ENCODE data around the gene NUB1.

Gene NUB1

DNA sequence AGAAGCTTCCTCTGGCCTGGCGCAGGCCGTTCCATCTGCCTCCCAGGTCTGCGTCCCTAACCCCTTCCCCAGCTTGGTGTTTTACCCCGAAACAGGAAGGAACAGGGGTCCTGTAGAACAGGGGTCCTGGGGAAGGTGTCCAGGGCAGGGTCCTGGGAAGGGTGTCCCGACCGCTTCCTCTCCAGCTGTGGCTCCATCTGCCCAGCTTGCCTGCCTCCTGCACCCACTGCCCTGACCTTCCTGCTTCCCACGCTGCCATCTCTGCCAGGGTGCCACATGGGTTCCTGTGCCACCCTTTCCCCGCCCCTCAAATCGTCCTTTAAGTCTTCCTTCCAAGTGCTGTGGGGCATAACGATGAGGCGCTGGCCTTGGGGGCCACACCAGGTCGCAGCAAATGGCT is 35.8 kb downstream of the NUB1 start:
- DNase-seq (ENCODE audit: low read depth), result no peak

DNA sequence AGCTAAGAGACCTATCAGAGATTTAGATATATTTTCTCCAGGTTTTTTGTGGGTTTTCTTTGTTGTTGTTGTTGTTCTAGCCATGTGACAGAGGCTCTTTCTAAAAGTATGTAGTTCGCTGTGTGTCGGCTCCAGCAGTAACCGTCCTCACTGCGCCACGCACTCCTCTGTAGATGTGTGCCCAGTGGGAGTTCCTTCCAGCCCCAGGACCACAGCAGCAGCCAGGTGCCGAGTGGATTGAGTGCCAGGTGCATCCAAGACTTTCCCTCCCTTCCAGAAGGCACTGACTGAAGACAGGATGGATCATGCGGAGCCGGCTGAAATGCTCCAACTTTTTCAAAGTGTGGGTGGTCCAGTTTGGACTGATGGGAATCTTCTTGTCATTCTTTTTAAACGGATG is 36.4 kb downstream of the NUB1 start:
- no peak for DNase-seq (ENCODE audit: low read depth)

DNA sequence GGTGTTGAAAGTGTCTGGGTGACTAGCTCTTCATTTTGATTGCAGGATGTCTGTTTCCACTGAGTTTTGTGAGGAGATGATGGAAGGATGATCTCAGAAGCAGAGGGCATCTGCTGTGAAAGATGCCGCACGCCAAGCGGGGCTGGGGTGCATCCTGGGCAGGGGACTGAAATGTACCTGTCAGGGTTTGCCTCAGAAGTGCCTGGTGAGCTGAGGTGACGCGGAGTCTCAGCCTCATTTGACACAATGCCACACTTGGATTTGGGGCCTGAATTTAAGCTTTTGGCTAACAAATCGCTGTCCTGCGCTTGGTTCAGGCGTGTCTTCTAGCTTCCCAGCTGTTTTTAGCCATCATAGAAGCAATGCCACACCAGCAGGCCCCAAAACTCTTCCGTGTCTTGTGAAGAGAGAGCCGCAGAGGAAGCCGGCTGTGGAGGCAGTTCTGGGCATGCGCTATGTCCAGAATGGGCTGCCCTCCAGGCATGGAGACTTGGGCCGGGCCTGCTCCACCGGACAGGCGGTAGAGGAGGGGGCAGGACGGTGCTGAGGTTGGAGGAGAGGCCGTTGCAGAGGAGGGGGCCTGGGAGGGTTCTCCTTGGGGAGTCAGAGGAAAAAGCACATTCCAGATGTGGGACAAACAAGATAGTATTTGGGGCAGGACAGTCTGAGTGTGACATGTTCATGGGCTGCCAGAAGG is 37.0 kb downstream of the NUB1 start:
- DNase-seq (ENCODE audit: low read depth), result no peak

DNA sequence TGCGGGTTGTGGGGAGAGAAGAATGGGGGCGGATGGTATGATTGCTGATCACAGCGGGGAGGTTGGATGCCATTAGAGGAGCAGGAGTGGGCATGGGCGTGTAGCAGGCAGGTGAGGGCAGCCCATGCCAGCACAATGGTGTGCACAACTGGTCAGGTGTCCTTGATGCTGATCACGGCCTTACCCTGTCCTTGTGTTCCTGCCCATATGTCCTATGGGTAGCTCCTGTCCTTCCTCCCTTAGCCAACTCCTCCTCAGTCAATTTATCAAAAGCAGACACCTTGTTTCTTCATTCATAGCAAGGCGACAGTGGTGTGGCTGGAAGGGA is 37.5 kb downstream of the NUB1 start:
- no peak for DNase-seq (ENCODE audit: low read depth)

DNA sequence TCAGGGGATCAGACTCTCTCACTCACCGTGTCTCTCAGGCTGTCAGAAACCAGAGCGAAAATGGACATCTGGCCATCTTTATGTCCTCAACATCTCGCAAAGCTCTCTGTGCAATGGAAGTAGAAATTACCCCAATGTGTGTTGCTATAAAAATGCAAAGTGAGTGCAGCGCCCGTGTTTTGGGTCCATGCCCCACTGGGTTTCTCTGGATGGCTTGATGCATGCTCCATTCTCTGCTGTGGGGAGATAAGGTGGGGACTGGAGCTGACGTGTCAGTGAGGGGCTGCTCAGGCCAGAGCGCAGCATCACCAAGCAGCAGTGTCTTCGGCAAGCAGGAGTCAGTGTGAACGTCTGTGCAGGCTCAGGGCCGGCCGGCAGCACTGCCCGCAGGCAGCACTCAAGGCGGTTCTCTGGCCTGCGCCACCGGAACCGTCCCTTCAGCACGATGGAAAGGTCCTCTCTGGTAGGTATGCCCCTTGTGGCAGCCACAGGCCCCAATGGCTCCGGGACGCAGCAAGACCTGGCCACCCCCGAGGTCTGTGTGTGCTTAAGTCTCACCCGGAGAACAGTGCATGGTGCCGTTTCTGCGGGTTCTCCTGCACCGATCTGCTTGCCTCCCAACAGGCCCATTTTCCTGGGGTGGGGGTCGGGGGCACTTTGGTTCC is 38.1 kb downstream of the NUB1 start:
- no peak for DNase-seq (ENCODE audit: low read depth)

DNA sequence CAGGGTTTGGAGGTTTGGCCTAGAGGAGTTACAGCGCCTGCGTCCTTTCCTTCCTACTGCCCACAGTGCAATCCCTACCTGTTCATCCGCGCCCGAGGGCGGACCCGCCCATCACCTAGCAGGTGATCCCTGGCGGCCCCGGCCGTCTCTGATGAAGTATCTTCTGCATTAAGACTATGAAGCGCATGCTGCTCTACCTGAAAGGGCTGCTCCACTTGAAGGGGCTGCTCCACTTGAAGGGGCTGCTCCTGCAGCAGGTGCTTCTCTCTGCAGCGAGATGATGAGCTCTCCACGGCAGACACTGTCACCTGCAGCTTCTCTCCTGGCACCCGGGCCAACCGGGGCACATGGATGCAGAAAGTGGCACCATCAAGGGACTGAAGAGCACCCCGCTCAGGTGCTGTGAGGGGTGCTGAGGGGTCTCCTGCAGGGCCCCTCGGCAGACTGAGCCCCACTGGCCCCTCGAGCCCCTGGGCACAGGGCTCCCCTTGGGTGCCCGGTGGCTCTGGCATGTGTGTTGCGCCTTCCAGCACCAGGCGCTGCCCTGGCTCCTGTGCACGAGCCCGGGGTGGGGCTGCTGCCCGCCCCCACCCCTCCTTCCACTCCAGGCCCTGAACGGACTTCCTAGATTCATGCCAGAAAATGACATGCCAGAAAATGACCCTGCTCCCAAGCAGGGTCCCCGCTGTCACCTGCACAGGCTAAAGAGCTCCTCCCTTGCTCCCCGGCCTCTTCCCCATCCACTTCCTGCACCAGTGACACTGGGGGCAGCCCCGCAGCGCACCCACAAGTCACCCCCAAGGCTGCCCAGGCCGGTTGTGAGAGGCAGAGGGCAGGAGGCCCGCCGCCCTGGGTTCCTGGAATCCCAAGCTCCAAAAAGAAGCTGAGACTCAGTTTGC is 38.8 kb downstream of the NUB1 start:
- DNase-seq (ENCODE audit: low read depth), result no peak

DNA sequence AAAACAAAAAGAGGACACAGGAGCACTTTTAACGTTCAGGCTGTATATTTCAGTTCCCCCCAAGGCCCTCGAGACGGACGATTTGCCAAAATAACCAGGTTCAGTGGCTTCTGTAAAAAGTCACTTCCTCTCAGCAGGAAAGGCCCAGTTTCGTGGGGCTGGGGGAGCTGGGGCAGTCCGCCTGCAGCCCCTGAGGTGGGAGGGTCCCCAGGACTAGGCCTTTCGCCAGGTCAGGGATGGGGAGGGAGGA is 39.4 kb downstream of the NUB1 start:
- no peak for DNase-seq (ENCODE audit: low read depth)

DNA sequence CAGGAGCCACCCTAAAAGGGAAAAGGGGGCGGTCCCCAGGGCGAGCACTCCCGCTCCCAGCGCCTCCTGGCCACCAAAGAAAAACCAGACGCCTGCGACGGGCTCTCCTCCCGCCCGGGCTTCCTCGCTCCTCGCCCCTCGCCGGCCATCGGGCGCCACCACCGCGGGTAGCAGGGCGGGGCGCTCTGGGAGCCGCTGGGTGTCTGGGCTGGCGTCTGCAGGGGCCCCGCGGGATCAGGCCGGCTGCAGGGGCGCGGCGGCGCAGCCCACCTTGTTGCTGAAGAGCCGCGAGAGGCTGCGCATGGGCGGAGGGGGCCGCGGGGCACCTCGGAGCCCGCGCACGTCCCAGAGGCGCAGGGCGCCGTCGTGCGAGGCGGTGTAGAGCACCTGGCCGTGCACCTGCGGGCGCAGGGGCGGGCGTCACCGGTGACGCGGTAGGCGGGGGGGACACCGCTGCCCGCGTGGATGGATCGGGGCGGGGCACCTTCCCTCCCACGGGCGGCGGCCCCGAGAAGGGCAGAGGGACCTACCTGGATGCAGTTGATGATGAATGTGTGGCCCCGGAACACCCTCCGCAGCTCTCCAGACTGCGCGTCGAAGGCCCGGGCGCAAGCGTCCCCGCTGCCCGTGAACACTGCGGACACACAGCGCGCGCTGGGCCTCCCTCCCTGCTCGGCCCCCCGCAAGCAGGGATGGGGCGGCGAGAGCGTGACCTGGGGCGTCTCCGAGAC is 39.9 kb downstream of the NUB1 start:
- DNase-seq (ENCODE audit: low read depth), result no peak

DNA sequence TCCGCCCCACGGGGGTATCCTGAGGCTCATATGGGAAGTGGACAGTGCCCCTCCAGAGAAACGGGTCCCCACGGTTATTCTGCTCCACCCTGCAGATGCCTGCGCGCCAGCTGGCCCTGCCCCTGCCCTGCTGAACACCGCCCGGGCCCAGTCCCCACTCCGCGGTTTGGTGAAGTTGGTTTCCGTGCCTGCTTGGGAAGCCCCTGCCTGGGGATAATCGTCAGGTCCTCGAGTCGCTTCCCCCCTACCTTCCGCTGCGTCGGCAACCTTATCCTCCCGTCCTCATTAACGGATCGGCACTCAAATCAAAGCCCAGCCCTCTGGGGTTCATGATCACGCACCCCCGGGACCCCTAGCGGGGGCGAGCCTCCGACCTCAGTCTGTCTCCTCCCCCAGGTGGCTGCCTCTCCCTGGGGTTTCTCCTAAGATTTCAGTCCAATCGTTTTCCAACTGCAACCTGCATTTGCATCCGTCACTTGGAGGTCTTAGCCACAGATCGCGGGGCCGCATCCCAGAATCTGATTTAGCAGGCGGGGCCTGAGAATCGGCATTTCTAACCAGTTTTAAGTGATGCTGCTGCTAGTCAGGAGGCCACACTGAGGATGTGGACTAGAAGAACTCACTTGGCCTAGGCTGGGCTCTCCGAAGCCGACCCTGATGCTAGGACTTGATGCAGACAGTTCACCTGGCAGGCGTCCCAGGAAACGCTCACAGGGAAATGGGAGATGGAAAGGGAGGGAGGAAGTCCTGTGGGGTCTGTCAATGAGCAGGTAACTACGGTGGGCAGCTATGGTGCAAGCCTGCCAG is 40.7 kb downstream of the NUB1 start:
- DNase-seq (ENCODE audit: low read depth), result no peak

DNA sequence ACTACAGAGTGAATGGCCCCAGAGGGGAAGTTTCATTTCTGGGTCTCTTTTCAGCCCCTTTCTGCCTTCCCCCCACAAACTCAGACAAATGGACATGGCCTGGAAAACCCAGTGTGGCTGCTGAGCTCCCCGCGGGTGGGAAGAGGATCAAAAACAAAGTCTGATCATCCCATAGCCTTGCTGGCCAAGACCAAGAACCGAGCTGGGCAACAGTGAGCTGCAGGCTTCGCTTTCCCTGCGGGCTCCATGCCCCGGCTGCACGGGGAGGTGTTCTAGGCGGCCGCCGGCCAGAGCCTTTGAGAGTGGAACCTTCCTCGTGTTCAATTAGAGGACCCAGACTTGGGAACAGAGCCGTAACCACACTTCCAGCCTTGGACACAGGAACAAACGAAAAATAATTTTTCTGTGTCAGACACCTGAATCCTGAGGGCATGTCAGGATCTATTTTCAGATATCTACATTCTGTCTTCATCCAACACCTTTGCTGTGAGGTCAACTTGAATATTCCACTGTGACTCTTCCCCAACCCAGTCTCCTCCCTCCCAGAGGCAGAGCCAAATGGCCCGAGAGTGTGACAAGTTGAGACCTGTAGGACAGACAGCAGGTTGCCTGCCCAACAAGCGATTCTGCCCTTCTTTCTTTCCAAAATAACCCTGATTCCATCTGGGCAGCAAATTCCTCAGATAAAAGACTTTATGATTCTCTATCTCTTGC is 42.2 kb downstream of the NUB1 start:
- DNase-seq (ENCODE audit: low read depth), result no peak

DNA sequence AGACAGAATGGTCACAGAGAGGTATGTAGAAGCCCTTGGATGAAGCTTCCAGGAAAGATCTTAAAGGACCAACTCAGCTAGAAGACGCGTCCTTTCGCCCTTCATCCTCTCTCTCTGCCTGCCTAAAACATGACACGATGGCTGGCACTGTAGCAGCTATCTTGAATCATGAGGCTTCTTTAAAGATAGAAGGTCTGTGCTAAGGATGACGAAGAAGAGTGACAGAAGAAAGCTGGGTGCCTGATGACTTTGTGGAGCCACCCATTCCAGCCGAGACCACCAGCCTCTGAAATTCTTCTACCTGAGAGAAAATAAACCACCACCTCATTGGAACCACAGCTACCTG is 42.7 kb downstream of the NUB1 start:
- no peak for DNase-seq (ENCODE audit: low read depth)

DNA sequence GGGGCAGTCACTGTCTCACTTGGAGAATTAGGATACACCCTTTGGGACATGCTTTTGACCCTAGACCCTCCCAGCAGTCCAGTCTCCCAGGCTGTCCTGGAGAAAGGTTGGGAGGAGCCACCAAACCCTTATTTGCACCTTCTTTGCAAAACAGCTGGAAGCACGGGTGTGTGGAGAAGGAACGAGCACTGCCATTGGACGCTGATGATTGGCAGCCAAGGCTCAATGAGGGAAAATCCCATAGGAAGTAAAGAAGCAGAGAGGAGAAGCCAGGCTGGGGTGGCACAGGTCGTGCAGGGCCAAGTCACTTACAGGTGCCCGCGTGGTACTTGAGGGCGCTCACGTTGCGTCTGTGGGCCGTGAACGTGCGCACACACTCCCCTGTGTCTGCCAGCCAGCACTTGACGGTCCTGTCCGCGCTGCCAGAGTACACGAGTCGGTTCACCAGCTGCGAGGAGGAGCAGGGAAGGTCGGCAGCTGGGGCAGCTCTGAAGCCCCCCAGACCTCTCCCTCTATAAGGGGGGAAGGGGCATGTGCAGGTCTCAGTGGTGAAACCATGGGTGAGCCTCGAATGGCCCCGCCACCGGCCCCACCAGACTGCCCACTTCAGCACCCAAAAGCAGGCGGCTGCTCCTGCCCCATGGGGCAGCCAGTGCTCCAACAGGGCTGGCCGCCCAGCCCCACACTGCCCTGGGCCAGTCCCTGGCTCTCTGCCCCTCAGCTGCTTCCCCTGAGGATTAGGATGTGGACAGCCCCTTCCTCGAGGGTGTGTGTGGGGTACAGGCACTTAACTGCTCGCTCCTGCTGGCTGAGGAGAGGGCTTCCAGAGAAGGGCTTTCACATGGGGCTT is 43.4 kb downstream of the NUB1 start:
- no peak for DNase-seq (ENCODE audit: low read depth)

DNA sequence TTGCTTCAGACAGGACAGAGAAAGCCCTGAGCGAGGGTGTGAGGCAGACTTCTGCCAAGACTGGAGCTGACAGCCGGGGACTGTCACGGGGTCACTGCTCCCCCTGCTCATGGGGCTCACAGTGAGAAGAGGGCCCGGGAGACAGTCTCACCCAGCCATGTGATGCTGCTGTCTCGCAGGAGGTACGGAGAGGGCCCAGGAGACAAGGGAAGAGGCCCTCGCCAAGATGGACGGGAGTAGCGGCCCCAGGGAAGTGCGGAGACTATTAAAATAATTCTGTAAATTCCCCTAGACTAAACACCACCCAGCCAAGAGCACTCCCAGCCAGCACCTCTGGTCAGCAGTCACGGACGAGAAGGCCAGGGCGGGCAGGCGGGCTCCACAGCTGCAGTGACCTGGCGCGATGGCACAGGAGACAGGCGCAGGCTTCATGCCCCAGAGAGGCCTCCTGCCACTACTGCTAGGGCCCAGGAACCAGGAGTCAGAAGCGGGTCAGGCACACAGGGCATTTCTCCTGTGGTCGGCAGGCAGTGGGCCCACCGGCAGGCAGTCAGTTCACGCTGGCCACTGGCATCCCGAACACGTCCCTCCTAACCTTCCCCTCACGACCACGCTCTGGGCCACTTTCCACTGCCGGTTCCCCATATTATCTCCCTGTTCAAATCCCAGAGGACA is 44.2 kb downstream of the NUB1 start:
- DNase-seq (ENCODE audit: low read depth), result no peak

DNA sequence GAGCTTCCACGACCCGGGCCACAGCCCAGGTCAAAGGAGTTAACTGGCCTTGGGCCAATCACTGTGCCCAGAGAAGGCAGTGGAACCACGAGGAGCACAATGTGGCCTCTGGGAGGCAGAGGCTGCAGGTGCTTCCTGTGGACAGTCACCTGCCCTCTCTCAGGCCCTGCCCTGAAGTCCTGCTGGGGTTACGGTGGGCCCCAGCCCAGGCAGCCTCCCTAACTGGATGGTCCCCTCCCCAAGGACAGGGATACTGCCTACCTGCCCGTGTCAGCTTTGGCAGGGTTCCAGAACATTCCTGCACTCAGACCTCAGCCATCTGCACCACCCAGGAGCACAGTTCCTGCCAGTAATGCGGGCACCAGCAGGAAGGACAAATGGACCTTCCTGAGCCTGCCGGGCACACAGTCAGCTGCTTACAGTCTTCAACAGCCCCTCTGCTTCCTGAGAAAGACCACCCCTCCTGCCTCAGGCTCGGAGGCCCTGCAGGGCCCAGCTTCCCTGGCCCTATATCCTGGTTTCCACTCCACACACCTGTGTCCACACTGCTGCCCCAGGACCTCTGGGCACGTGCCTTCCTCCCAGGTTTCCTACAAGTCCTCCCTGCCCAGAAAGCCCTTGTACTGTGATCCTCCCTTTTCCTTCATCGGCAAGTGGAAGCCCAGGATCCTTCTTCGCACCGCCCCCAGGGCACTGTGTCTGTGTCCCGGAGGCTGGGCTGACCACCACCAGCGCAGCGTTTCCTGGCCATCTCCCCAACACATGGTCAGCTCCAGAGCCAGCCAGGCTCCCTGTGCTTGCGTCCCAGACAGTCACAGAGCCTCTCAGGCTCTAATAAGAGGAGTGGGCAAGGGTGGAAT is 44.9 kb downstream of the NUB1 start:
- no peak for DNase-seq (ENCODE audit: low read depth)

DNA sequence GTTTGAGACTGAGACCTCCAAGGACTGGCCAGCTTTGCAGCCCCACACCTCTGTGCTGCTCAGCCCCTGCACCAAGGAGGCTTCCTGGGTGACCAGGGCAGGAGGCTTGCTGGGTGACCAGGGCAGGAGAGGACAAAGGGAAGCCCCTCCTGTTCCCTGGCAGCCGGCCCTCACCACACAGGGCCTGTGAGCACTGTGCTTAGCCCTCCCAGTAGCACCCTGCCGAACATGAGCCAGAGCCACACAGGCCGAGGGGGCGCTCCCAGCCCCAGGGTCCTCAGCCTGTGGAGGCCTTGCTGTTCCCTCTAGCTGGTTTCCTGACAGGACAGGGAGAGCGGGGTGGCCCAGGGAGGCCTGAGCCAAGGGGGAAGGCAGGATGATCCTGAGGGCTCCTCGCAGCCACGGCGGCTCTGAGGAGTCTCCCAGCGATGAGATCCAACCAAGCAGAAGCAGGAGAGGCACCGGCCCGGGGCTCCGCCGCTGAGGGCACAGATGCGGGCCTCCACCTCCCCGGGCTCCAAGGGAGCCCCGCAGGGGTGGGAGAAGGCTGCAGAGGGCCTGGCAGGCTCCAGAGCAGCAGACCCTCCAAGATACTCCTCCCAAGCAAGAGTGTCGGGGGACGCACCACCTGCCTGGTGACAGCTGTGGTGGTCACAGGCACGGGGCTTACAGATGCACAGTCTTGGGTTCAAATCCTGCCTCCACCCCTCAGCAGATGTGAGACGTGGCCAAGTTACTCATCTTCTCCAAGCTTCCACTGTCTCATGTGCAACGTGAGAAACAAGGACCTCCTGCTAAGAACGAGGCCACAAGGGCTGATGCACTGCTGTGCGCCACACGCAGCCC is 45.8 kb downstream of the NUB1 start:
- DNase-seq (ENCODE audit: low read depth), result no peak

DNA sequence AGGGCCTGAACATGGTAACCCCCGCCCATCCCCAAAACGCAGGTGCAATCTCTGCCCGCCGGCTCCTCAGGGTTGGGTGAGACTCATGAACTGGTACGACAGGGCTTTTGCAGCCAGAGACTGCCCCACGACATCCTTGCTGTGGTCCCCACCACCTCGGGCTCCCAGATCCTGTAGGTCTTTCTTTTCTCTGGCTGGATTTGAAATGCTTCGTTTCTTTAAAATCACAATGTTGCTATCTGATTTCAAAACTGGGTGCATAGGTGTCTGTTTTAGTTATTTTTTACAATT is 46.3 kb downstream of the NUB1 start:
- DNase-seq (ENCODE audit: low read depth), result no peak

DNA sequence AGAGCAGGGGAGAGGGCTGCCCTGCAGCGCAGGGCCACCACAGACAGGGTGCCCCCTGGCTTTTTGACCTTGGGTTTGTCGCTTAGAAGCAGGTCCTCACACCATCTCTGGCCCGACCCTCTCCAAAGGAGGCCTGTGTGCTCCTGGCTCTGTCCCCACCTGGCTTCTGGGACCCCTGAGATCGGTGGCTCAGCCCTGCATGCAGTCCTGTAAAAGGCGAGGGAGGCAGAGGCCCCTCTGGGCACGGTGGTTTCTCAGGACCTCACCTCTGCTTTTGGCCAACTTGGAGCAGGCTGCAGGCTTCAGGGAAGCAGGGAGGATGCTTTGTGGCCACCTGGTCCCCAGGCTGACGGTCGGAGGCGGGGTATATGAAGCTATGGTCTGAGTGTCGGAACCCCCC is 46.8 kb downstream of the NUB1 start:
- no peak for DNase-seq (ENCODE audit: low read depth)

DNA sequence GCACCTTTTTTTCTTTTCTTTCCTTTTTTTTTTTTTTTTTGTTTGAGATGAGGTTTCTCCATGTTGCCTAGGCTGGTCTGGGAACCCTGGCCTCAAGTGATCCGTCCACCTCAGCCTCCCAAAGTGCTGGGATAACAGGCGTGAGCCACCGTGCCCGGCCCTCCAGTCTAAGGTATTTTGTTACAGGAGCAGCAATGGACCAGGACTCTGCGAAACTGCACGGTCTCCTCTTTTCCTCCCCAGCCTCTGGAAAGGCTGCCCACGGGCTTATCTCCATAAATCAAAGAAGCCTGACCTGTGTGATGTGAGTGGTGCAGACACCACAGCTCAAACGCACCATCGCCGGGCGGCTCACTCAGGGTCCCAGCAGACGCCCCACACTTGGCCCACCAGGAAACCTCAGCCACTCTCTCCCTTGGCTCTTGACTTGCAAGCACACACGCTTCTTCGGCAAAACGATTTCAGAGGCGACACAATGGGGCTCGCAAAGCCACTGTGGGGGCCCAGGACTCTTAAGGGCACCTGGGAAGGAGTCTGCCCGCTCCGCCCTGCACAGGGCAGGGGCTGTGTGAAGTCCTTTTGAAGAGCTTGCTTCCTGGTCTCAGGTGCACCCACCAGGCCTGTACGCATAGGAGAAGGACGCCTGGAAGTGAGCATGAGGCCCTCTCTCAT is 47.6 kb downstream of the NUB1 start:
- DNase-seq (ENCODE audit: low read depth), result no peak

Data from CMK (cell line).